8988T (cell line): ENCODE results near the gene SYNCRIP.
"Not testable (repeated sequence)": the region's sequence is repeated elsewhere in the genome, so short reads cannot be mapped to it uniquely, and the experiment has no call there.

Source experiments
- DNase-seq: peaks from one replicate; pipeline ENCODE4 v3.0.0; 2011

The SYNCRIP gene

DNA sequence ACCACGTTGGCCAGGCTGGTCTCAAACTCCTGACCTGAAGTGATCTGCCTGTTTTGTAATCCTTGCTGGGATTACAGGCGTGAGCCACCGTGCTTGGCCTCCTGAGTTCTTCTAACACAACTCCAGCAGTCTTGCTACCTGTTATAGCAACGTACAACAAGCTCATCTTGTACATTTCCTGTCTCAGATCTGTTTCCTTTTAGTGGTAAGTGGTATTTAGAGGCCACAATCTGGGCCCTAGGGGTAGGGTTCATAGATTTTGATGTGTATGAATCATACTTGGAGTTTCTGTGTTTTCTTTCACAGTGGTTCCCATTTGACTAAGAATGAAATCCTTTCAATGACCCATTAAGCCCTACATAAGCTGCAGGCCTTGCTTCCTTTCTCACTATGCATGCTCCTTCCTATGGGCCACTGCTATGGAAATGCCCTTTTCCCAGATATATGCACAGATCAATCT, 27.1 kb upstream of the SYNCRIP start:
- no peak for DNase-seq

DNA sequence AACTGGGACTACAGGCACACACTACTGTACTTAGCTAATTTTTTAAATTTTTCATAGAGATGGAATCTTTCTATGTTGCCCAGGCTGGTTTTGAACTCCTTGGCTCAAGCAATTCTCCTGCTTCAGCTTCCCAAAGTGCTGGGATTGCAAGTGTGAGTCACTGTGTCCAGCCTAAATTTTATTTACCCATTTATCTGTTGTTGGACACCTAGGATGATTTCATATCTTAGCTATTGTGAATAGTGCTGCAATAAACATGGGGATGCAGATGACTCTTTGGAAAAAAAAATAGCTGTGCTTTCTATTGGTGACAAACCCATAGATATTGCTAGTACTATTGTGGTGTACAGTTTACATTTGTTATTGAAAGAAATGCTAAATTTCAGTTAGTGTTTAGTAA, 19.6 kb upstream of the SYNCRIP start:
- DNase-seq: no peak

DNA sequence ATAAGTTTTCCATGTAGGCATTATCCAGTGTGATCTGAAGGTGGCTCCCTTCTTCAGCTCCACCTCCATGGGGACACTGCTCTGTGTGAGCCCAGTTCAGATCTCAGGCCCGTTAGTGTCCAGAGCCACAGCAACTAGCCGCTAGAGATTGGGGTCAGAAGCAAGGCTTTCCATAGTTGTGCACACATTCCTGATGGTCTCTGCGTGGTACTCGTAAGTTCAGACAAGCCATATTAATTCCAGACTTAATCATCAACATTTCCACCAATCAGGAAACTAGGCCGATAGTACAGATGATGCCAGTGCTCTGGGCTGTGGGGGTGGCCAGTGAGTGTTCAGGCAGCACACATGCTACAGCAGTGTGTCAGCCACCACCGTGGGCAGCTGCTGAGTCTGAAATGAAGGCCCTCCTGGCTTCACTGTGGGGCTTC, 17.5 kb upstream of the SYNCRIP start:
- DNase-seq: no peak

- DNase-seq: no peak
Observed at GRCh38 chr6:85650606-85651005, 7.9 kb upstream of the SYNCRIP start.

- no peak for DNase-seq
Observed at GRCh38 chr6:85644279-85644762, 1.6 kb upstream of the SYNCRIP start.

- DNase-seq: peak; percentile 60
Observed at GRCh38 chr6:85643537-85644278, 1.0 kb upstream of the SYNCRIP start.

DNA sequence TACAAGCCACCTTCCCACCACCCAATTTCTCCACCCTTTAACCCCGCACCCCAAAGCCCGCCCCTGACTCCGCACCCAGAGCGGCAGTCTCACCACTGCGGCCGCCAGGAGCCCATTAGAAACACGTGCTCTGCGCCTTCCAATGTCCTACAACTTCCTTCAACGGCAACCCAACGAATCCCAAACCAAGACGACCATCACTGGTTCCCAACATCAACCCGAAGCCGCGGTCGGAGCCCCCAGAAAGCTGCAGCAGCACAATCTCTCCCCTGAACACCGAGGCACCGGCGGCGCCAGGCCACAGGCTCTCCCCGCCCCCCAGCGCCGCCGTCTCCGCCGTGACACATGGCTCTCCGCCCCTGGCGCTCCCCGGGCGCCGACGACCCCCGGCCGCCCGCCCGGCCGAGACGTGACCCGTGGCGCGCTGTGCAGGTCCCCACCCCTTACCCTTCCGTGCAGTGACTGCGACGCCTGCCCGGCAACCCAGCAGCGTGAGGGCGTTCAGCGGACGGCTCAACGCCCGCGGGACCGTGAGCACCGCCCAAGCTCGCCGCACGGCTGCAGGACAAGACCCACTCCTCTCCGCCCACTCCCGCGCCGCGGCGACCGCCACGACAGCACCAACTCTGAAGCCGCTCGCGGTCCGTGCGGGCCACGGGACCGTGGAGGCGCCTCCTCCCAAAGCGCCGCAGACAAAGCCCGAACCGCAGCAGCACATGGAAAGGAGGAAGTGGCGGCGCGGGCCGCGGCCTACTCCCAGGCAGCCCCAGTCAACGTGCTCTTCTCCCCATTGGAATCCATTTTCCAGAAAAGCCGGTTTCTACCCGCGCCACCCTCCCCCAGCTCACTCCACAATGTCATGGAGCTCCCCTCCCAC, 551 bp downstream of the SYNCRIP start:
- no peak for DNase-seq

GRCh38 chr6:85641522-85641896, 1.2 kb downstream of the SYNCRIP start:
- DNase-seq: no peak

GRCh38 chr6:85640821-85641220, 1.9 kb downstream of the SYNCRIP start:
- DNase-seq: no peak

DNA sequence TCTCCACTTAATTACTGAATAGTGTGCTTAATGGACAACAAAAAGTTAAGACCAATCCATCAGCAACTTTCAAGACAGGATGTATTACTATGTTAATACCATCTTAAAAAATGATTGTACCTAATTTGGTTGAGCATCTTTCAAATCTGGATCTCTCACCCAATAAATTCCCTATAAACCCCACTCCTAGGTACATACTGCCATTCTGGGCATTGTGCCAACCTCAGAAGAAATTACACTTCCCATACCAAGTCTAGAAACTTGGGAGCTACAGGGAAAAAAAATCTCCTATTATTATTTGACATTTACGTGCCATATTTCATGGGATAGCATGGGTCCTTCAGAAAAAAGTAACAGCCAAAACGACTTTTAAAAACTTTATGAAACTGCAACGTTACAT, 5.1 kb downstream of the SYNCRIP start:
- DNase-seq: no peak

DNA sequence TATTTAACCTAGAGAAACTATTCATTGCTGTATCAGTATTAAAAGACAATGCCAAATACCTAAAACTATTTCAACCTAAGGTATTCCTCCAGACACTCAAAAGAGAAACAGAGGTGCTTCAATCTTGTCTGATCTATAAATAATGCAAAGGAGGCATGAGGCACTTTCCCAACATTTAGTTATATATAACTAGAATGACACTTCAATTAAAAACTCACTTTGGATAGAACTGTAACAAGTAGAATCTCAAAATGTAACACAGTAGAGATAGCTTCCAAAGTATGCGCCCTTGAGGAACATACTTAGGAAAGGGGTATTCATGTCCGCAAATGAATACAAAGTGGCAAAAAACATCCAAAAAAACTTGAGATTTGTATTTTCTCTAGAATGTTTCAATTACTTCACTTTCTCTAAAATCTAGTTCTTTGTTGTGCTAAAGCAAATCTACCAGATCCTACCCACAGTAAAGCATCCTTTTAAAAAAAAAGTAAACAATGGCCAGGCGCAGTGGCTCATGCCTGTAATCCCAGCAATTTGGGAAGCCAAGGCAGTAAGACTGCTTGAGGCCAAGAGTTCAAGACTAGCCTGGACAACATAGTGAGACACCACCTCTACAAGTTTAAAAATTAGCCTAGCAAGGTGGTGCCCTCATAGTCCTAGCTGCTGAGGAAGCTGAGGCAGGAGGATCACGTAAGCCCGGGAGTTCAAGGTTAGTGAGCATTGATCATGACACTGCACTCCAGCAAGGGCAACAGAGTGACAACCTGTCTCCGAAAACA, 10.3 kb downstream of the SYNCRIP start:
- no peak for DNase-seq

GRCh38 chr6:85631117-85631516, 11.6 kb downstream of the SYNCRIP start:
- not testable (repeated sequence) for DNase-seq

DNA sequence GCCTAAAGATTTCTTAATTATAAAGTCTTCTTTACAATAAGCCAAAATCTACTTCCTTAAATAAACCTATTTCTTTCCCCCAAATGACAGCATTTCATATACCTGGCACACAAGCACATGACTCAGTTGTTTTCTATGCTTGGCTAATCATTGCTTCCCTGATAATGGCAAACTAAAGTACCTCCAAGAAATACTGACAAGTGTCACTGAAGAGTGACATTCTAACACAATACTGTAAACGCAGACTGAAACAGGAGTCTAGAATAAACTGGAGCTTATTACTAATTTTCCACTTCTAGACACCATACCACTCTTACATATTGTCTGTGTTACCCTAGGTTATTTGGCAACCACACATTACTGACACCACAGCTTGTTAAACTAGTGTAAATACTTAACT, 14.3 kb downstream of the SYNCRIP start:
- DNase-seq: no peak

DNA sequence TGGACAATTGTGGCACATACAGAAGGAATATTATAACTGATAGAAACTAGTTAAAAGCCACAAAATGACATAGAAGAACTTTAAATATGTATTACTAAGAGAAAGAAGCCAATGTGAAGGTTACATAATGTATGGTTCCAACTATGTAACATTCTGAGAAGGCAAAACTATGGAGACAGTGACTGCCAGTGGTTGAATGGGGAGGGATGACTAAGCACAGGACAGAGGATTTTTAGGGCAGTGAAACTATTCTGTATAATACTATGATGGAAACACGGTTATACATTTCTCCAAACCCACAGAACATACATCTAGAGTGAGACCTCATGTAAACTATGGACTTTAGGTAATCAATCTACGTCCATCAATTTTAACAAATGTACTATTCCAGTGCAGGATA, 22.4 kb downstream of the SYNCRIP start:
- no peak for DNase-seq

- no peak for DNase-seq
Observed at GRCh38 chr6:85614780-85615179, 27.9 kb downstream of the SYNCRIP start.

DNA sequence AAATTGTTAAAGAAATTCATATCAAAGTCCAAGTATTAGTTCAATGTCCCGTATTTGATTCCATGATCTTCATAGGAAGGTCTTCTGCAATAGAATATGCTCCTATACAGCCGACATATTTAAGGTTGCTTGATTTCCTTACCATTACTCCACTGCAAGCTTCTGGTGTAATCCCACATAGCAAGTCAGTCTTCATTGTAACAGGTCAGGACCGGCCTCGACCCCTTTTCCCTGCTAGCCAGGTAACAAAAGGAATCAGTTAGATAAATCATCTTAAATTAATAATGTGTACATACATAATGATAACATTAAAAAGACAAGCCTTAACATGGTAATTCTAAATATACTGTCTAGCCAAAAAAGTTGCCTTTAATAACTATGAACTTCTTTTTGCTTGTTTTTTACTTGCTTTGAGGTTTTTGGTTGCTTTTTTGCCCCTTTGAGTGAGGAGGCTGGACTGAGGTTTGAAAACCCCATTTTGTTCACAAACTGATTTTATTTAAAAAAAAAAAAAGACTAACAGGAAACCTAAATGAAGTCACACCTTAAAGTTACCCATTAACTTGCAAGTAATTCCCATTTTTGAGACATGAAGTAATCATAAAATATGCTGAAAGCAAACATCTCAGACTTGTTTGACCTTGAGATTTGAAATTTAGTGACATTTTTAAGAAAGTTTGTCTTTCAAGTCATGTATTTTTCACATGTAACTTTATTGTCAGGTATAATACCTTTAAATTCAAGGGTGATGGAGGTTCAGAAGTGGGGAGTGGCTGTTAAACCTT, 29.8 kb downstream of the SYNCRIP start:
- DNase-seq: no peak

GRCh38 chr6:85610182-85610895, 32.3 kb downstream of the SYNCRIP start:
- no peak for DNase-seq

GRCh38 chr6:85602100-85602499, 40.6 kb downstream of the SYNCRIP start:
- no peak for DNase-seq

DNA sequence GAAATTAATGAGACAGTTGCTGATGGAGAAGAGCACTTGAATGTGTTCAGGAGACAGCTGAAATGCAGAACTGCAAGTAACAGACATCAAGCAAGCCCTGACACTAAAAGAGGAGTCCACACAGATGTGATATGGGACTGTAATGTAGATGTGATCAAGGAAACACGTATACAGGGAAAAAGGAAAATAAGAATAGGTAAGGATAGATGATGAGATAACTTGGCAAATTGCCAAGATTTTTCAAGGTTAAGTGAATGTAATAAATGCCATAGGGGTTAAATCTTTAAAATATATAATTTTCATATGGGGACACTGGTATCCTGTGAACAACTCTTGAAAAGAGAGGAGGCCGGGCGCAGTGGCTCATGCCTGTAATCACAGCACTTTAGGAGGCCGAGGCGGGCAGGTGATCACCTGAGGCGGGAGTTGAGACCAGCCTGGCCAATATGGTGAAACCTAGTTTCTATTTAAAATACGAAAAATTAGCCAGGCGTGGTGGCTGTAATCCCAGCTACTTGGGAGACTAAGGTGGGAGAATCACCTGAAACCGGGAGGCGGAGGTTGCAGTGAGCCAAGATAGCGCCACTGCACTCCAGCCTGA, 41.9 kb downstream of the SYNCRIP start:
- no peak for DNase-seq

GRCh38 chr6:85594197-85594930, 48.3 kb downstream of the SYNCRIP start:
- no peak for DNase-seq
